Measurements from ENCODE around the gene MANBA.
A peak's percentile ranks its signal among the peaks of the same experiment; 100 is the strongest.

MANBA gene

GRCh38 chr4:102678695-102679335 lies 82.0 kb downstream of the MANBA start:
- no peak for DNase-seq (ENCODE audit: low read depth in 2 of 2)

- no peak for DNase-seq (ENCODE audit: low read depth in 2 of 2)
These were observed 82.7 kb downstream of the MANBA start for GRCh38 chr4:102678107-102678506.

DNA sequence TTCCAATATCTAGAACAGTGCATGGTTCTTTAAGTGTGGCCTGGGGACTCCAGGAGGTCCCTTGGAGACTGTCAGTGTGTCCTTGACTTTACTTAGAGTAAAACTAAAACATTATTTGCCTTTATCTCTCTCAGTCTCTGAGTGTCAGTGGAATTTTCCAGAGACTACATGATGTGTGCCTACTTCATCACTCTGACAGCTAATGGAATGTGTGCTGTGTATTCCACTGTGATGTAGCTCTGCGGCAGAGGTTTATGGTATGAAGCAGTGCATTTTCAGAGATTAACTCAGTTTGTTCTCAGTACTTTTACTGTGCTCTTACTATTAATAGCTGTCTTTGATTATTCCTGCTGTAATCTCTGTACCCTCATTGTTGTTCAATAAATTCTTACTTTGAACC lies 85.6 kb downstream of the MANBA start:
- no peak for DNase-seq (ENCODE audit: low read depth in 2 of 2)

GRCh38 chr4:102667001-102667400 lies 93.8 kb downstream of the MANBA start:
- DNase-seq (ENCODE audit: low read depth in 2 of 2), result no peak

DNA sequence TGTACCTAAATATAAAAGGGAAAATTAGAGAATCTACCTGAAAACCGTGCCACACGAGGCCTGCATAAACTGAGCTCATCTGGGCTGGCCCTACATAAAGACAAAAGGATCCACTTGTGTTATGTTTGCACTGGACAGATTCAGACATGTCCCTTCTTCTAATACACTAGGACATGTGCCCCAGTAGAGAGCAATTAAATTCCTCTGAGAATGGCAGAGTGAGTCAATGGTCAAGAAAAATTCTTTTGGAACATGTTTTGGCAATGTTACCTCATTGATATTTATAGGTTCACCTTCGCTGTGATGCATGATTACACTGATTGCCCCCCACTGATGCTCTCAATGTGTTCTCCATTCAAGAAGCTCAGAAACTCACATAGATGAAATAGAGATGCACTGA lies 95.2 kb downstream of the MANBA start:
- no peak for DNase-seq (ENCODE audit: low read depth in 2 of 2)

- DNase-seq (ENCODE audit: low read depth in 2 of 2), result no peak
These were observed 97.7 kb downstream of the MANBA start for GRCh38 chr4:102663073-102663472.

DNA sequence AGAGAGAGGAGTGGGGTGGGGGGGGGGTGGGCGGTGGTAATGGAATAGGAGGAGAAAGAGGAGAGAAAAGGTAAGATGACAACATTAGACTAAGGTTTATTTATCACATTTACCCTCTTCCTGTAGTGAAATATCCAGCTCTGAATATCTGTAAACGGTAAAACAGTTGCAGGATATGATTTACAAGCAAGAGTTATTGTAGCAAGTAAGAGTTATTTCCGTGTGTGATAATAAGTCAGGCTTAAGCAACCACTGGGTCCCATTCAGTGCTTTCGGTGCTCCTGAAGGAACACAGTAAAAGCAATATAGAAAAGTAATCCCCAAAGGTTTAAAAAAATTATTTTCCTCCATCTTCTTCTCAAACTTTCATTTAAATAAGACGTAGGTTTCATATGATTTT lies 103.6 kb downstream of the MANBA start:
- no peak for DNase-seq (ENCODE audit: low read depth in 2 of 2)

GRCh38 chr4:102647117-102647516 lies 113.7 kb downstream of the MANBA start:
- DNase-seq (ENCODE audit: low read depth in 2 of 2), result no peak

GRCh38 chr4:102642631-102643298 lies 118.0 kb downstream of the MANBA start:
- DNase-seq (ENCODE audit: low read depth in 2 of 2), result no peak

GRCh38 chr4:102641793-102642192 lies 119.0 kb downstream of the MANBA start:
- DNase-seq (ENCODE audit: low read depth in 2 of 2), result no peak

DNA sequence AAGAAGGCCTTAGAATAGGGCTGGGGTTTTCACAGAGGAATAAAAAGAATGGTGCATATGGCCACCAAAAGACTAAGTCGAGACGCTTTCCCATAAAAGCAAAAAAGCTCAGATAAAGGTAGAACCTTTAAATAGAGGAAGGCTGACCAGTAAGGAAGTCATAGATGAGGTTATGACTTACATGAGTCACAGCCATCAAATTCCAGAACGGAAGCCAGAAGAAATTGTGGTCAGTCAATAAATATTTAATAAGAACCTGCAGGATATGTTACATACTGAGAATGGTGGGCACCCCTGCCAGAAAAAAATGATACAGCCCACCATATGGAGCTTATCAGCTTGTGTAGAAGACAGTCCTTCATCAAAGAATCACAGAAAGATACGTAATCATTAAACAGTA lies 120.1 kb downstream of the MANBA start:
- no peak for DNase-seq (ENCODE audit: low read depth in 2 of 2)

DNA sequence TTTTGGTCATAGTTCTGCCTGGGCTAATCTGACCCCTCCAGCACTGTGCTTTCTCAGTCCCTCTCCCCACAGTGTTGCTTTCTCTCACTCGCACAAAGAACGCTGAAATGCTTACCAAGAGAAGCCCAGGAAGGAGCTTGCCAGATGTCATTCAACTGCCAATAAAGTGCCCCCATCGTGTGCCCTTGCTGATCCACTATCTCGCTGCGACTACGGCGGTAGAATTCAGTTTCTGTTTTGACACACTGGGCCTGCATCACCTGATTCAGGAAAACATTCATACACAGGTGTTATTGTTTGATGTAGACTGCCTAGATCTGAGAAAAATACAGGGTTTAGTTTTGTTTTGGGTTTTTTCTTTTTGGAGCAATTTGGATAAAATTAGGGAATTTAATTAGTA lies 121.2 kb downstream of the MANBA start:
- no peak for DNase-seq (ENCODE audit: low read depth in 2 of 2)

- DNase-seq (ENCODE audit: low read depth in 2 of 2), result no peak
These were observed 122.1 kb downstream of the MANBA start for GRCh38 chr4:102638621-102639020.

DNA sequence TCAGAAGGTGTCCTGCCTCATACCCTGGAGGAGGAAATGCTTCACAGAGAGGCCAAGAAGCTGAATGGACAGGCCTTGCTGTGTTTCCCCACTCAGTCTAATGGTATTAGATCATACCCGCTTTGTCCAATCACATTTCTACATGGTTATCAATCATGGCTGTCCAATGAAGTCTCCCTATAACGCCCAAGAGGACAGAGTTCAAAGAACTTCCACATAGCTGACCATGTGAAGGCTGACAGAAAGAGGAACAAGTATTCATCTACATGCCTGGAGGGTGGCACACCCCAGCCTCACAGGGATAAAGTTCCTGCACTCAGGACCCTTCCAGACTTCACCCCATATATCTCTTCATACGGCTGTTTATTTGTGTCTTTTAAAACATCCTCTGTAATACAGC lies 123.4 kb downstream of the MANBA start:
- DNase-seq (ENCODE audit: low read depth in 2 of 2), result no peak

- DNase-seq (ENCODE audit: low read depth in 2 of 2), result no peak
These were observed 127.7 kb downstream of the MANBA start for GRCh38 chr4:102633100-102633499.

DNA sequence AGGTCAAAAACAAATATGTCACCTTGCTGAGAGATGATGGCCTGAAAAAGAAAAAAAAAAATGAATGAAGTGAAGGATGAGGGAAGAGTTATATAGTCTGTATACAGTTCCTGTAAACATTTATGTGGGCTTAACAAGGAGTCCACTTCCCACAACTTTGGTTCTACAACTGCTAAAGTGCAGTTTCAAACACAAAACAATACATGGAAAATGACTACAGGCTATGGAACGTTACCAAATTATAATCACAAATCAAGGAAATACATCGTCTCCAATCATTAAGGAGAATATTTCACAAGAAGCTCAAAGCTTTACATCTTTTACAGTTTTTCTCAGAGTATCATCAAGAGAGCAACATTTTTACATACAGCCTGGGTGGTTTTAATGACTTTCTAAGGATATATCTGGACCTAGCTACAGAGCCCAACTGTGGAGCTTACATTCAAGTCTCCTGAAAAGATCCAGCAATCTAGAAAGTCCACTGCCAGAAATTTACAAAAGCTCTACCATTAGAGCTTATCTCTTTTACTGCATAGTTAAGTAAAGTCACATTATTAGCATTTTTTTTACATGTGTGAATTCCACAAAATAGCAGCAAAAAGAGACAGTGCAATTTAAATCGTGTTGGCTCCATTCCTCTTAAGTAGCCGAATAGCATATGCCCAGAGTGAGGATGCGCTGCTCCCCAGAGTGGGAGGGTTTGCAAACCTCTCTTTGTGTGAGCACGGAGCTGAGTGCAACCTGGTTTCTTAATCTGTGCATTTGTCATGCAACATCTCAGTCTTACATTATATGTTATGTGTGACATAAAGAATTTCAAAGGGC lies 128.3 kb downstream of the MANBA start:
- DNase-seq (ENCODE audit: low read depth in 2 of 2), result no peak

DNA sequence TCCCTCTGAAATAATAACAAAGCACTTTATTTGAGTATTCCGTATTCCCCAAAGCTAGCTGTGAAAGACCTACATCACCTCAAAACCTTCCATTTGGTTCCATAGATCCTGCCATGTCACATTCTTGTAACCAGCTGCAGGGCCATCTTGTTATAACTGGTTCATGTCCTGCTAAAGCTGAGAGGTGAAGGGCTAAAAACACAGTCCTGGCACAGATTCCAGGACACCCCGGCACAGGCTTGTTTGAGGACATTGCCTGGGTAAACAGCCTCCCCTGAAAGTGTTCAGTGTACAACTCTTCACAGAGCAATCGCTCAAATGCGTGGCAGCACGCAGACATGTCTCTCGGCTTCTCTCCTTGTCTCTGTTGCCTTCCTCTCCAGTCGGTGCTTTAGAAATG lies 129.2 kb downstream of the MANBA start:
- no peak for DNase-seq (ENCODE audit: low read depth in 2 of 2)

DNA sequence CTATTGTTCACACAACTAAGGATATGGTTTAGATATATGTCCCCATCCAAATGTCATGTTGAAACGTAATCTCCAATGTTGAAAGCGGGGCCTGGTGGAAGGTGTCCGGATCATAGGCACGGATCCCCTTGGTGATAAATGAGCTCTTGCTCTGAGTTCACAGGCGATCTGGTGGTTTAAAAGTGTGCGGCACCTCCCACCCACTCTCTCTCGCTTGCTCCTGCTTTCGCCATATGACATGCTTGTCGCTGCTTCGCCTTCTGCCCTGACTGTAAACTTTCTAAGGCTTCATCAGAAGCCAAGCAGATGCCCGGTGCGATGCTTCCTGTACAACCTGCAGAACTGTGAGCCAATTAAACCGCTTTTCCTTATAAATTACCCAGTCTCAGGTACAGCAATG lies 131.1 kb downstream of the MANBA start:
- DNase-seq (ENCODE audit: low read depth in 2 of 2), result no peak

GRCh38 chr4:102627831-102628523 lies 132.8 kb downstream of the MANBA start:
- no peak for DNase-seq (ENCODE audit: low read depth in 2 of 2)

- peak in 1 of 2 donors; percentile 22 for DNase-seq (ENCODE audit: low read depth in 2 of 2)
These were observed 135.4 kb downstream of the MANBA start for GRCh38 chr4:102625232-102625930.

DNA sequence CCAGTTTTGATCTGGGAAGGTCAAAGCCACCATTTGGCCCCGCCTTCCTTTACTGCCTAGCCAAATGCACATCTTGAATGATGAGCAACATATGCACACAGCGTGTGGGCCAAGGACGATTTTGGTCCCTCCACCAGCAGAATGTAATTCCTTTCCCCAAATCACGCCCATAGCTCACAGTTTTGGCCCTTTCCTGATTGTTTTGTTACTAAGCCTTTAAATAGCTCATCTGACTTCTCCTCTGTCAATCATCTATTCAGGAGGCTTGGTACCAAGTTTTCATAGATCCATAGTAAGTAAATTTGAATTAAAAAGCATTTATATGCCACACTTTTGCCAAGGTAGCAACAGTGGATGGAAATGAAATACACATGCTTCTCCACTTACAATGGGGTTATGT lies 136.3 kb downstream of the MANBA start:
- no peak for DNase-seq (ENCODE audit: low read depth in 2 of 2)

GRCh38 chr4:102623622-102624021 lies 137.1 kb downstream of the MANBA start:
- DNase-seq (ENCODE audit: low read depth in 2 of 2), result no peak

All from stimulated activated CD8-positive, alpha-beta memory T cell treated with anti-CD3 and anti-CD28 coated beads, Interleukin-7, amount 100 ng/mL, for 1 hour (primary cell).